Measurements from ENCODE around the gene TMEM81. TPM values are rescaled to one million over a fixed set of nuclear protein-coding genes. Genes with fewer than 3 reads are reported as not detected.

The TMEM81 gene
- total RNA-seq, 1 donor from 2014 or later = 0.72 TPM

GRCh38 chr1:205076245-205076761 is 8.0 kb downstream of the TMEM81 start:
- no peak for DNase-seq

GRCh38 chr1:205075642-205076155 is 8.6 kb downstream of the TMEM81 start:
- DNase-seq = no peak

DNA sequence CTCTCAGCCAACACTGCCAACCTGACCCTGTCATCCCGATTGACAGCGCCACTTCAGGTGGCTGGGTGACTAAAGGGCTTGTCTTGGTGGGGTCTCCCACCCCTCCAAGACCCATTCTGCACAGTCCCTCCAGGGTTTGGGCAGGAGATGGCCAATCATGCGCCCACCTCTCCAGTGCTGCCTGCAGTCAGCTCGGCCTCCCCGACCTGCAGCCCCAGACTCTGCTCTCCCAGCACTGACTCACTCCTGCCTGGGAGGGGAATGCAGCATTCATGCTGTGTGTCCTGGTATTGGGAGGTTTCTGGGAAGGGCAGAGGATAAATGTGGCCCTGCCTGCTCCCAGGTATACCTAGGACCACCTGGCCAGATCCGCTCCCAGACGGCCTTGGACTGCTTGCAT is 9.7 kb downstream of the TMEM81 start:
- DNase-seq = no peak

GRCh38 chr1:205074084-205074483 is 10.2 kb downstream of the TMEM81 start:
- DNase-seq = no peak

GRCh38 chr1:205073511-205073910 is 10.7 kb downstream of the TMEM81 start:
- DNase-seq = peak; percentile 3

DNA sequence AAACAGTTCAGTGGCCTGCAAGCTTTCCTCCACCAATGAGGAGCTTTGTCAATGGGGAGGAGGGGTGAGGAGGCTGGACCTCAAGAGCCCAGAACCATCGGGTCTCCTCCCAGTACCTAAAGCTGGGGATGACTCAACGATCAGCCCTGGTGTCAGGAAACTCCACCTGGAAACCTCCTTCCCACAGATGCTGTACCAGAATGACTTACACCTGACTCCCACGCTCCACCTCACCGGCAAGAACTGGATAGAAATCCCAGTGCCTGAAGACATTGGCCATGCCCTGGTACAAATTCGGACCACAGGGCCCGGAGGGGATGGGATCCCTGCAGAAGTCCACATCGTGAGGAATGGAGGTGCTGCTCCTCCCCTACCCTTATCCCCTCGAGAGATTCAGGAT is 11.4 kb downstream of the TMEM81 start:
- no peak for DNase-seq

- no peak for DNase-seq
Measured at GRCh38 chr1:205072286-205072685, 12.0 kb downstream of the TMEM81 start.

DNA sequence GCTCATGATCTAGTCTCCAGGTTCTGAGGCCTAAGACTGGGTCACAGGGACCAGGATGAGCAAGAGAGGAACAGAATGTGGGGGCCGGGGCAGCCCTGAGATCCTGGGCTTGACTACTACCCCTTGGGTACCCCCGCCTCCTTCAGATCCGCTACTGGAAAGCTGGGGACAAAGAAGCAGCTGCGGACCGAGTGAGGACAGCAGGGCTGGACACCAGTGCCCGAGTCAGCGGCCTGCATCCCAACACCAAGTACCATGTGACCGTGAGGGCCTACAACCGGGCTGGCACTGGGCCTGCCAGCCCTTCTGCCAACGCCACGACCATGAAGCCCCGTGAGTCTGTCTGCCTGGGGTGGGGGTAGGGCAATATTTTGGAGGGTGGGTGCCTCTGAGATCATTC is 12.5 kb downstream of the TMEM81 start:
- DNase-seq = no peak

- no peak for DNase-seq
Measured at GRCh38 chr1:205071028-205071409, 13.2 kb downstream of the TMEM81 start.

GRCh38 chr1:205069371-205070125 is 14.7 kb downstream of the TMEM81 start:
- DNase-seq = no peak

DNA sequence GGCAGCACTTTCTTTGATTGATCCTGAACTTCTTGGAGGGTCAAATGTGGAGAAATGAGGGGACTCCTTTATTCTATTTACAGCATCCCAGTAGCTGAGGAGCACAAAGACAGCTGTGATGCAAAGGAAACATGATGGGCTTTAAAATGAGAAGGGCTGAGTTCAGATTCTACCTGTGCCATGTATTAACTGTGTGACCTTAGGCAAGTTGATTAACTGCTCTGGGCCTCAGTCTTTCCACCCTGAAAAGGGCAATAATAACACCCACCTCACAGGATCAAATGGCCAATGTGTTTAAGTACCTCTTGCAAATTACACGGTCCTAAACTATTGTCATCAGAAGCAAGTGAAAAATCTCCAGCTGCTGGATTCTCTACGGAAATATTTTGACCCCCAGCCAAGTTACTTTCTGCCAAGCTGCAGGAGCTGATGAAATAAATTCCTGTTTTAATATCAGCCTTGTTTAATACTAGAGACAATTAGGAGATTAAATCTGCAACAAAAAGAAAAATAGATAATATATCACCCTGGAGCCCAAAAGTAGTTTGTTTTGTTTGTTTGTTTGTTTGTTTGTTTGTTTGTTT is 15.7 kb downstream of the TMEM81 start:
- no peak for DNase-seq

- no peak for DNase-seq
Measured at GRCh38 chr1:205068001-205068400, 16.3 kb downstream of the TMEM81 start.

DNA sequence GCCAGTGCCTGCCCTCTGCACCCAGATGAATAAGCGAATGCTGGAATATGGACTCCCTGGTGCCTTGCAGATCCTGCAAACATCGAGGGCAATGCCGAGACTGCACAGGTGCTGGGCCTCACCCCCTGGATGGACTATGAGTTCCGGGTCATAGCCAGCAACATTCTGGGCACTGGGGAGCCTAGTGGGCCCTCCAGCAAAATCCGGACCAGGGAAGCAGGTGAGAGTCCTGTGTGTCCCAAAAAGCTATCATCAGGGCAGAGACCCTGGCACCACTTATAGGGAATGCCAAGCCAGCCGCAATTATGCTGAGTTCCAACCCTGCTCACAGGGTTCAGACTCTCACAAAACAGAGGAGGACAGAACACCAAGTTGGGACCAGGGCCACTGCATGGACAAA is 17.2 kb downstream of the TMEM81 start:
- no peak for DNase-seq

DNA sequence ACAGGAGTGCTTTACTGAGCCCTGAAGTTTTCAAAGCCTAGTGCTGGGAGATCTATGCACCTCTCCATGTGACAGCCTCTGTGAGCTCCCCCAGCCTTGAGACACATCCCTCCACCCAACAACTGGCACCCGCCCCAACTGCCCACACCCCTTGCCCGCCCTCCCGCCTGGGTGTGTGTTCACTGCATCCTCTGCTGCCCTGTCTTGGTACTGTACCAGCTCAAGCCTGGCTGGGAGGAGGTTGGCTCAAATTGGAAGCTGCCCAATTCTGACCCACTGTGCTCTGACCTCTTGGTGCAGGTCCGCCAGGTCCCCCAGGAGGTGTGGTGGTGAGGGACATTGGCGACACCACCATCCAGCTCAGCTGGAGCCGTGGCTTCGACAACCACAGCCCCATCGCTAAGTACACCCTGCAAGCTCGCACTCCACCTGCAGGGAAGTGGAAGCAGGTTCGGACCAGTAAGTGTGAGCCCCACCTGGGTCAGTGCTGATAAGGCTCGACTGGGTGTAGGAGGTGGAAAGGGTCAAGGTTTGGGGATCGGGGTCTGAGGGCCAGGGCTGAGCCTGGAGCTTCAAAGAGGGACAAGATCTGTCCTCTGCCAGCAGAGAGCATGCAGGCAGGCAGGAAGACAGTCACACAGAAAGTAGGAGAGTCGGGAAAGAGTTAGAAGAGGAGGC is 18.0 kb downstream of the TMEM81 start:
- no peak for DNase-seq

DNA sequence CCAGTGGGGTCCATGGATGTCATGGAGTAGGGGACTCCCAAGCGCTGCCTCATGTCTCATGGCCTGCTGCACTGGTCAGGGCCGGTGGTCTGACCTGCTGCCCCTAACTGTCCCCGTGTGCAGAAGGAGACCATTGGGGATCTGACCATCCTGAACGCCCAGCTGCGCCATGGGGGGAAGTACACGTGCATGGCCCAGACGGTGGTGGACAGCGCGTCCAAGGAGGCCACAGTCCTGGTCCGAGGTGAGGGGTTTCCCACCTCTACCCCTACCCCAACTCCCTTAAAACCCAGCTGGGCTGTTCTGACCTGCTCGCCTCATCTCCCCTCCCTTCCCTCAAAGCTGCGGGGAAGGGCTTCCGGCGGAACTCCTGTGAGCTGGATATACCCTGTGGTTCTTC is 18.6 kb downstream of the TMEM81 start:
- DNase-seq = no peak

DNA sequence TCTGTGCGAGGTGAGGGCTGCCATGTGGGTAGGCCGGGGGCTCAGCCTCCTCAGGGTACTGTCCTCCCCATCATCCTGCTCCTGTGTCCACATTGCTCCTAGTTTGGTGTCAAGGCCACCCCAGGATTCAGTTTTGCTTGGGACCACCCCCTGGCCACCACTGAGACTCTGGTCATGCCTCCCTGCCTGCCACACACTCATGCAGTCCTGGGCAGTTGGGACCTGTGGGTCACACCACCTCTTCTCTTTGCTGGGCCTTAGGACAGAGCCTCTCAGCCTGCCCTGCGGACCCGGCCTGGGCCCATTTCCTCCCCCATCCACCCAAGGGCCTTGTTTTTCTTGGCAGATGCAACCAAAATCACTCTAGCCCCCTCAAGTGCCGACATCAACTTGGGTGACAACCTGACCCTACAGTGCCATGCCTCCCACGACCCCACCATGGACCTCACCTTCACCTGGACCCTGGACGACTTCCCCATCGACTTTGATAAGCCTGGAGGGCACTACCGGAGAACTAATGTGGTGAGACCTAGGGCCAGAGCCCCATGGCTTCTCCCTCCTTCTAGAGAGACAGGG is 19.4 kb downstream of the TMEM81 start:
- DNase-seq = no peak

- no peak for DNase-seq
Measured at GRCh38 chr1:205064301-205064700, 20.0 kb downstream of the TMEM81 start.

- no peak for DNase-seq
Measured at GRCh38 chr1:205062895-205063294, 21.4 kb downstream of the TMEM81 start.

- no peak for DNase-seq
Measured at GRCh38 chr1:205062319-205062718, 21.9 kb downstream of the TMEM81 start.

DNA sequence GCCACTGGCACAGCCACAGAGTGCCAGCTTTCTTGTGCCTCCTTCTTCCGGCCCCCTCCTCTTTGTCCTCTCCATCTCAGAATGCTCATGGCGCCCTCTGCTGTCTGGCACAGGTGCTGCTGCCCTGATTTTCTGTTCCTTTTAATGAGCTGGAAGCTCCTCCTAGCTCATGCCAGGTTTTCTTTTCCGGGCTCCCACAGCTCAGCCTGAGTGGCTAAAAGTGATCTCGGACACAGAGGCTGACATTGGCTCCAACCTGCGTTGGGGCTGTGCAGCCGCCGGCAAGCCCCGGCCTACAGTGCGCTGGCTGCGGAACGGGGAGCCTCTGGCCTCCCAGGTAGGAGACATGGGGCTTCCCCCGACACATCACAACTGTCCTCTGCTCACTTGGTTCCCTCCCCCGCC is 22.6 kb downstream of the TMEM81 start:
- DNase-seq = peak; percentile 92

DNA sequence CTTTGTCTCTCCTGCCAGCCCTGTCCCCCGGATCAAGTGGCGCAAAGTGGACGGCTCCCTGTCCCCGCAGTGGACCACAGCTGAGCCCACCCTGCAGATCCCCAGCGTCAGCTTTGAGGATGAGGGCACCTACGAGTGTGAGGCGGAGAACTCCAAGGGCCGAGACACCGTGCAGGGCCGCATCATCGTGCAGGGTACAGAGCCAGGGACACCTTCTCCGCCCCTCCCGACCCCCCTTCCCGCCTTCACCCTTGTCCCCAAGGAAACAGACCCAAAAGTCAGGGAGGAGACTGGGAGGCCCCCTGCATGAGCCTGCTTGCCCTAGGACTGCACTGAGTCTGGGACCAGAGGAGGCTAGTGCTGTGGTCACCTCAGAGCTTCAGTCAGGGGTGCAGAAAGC is 23.0 kb downstream of the TMEM81 start:
- no peak for DNase-seq

DNA sequence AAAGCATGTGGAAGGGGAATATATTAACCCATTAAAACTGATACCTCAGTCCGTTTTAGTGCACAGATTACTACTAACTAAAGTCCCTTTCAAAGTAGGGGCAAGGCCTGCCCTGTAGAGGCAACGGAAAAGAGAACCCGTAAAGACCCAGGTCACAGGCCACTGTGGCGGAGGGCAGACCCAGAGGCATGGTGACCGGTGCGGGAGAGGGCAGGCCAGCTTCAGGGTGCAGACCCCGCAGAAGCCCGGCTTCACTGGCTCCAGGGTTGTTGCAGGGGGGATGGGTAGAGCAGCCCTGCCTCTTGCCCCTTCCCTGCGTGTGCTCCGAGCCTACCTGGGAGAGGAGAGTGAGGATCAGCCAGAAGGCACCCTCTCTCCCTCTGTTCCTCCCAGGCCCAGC is 23.5 kb downstream of the TMEM81 start:
- no peak for DNase-seq

GRCh38 chr1:205059660-205060059 is 24.6 kb downstream of the TMEM81 start:
- no peak for DNase-seq

All from tongue (tissue), 2 donors.